Loucy (cell line): Measurements from ENCODE around the gene FBXL14.

Experiments used
- CTCF ChIP-seq: fragments of 200-600 bp; sonication (generic); conservative IDR thresholded peaks from 2 replicates; pipeline ENCODE4 v1.5.1; 2014; ENCODE audit warnings: mild to moderate bottlenecking, antibody characterized with exemption, low read length
- EZH2phosphoT487 ChIP-seq: fragments of 200-600 bp; IDR thresholded peaks from 2 replicates; pipeline ENCODE4 v1.6.1; 2018; ENCODE audit warnings: antibody characterized with exemption, mild to moderate bottlenecking, moderate library complexity, borderline replicate concordance

DNA sequence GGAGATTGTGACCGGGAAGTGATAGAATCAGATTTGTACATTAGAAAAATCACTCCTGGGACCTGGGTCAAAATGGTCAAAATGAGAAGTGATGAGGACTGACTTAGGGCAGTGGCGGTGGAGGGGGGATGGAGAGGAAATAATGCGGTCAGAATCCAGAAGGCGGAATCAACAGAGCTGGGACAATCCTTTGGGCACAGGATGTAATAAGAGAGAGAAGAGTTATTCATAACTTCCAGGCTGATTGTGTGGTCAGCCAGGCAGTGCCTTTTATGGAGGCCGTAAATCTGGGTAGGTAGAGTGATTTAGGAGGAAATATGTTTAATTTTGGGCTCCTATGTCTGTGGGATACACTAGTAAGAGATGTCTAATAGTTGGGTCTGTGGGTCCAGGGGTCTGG lies 21.6 kb downstream of the FBXL14 start:
- no peak for TF ChIP-seq CTCF
- no peak for TF ChIP-seq EZH2phosphoT487
